Thymus (tissue), 14 donors: ENCODE results near the gene PKD2L2. TPM values are rescaled to one million over a fixed set of nuclear protein-coding genes. Genes with fewer than 3 reads are reported as not detected.
A peak's percentile ranks its signal among the peaks of the same experiment; 100 is the strongest.
"Not testable (repeated sequence)": the region's sequence is repeated elsewhere in the genome, so short reads cannot be mapped to it uniquely, and the experiment has no call there.

Source experiments
- DNase-seq, 9 donors: peaks; one replicate each; pipeline ENCODE4 v3.0.0-alpha.2; 2013; ENCODE audit warnings: low spot score in 9 of 9, low read depth in 6 of 9, missing footprints in 1 of 9
- H3K27ac ChIP-seq, 2 donors: one replicate each; pipeline ENCODE4 v1.5.1; 2013; ENCODE audit warnings: control low read depth in 1 of 2, low read depth in 1 of 2, low read length in 1 of 2, mild to moderate bottlenecking in 1 of 2, moderate library complexity in 1 of 2
- H3K27me3 ChIP-seq, 2 donors: one replicate each; pipeline ENCODE4 v1.5.1; 2013; ENCODE audit warnings: low read length in 1 of 2; ENCODE audit not compliant: control insufficient read depth in 2 of 2, insufficient read depth in 1 of 2
- H3K36me3 ChIP-seq, 2 donors: one replicate each; pipeline ENCODE4 v1.5.1; 2013; ENCODE audit warnings: low read length in 1 of 2, mild to moderate bottlenecking in 1 of 2, moderate library complexity in 1 of 2; ENCODE audit not compliant: control insufficient read depth in 2 of 2, insufficient read depth in 2 of 2
- H3K4me1 ChIP-seq, 2 donors: one replicate each; pipeline ENCODE4 v1.5.1; 2013; ENCODE audit warnings: low read length in 2 of 2; ENCODE audit not compliant: control insufficient read depth in 2 of 2, insufficient read depth in 2 of 2
- H3K4me3 ChIP-seq, 2 donors: one replicate each; pipeline ENCODE4 v1.5.1; 2013; ENCODE audit warnings: low read length in 2 of 2, control low read depth in 1 of 2, mild to moderate bottlenecking in 1 of 2
- H3K9me3 ChIP-seq, 2 donors: one replicate each; pipeline ENCODE4 v1.5.1; 2013; ENCODE audit warnings: low read length in 1 of 2, mild to moderate bottlenecking in 1 of 2; ENCODE audit not compliant: control insufficient read depth in 2 of 2, insufficient read depth in 1 of 2
- WGBS: extraction: QIAGEN DNeasy Blood & Tissue Kit; methylation state at CpG from one replicate; pipeline ENCODE4 v1.1.7; 2013; 5-methylcytosine and 5-hydroxymethylcytosine counted together
- long read RNA-seq, 10 donors: transcript quantifications; one replicate each; lab custom pipeline, GENCODE V29; 2026
- polyA plus RNA-seq: library from polyadenylated mRNA; stranded (reverse); fragments of 200-250 nt; gene quantifications from one replicate; pipeline ENCODE4 v1.2.3, GENCODE V29; 2013
- total RNA-seq: library from RNA; stranded (reverse); fragments of 120-200 nt; gene quantifications from one replicate; pipeline ENCODE4 v1.2.4, GENCODE V29; 2013
- donor health status: healthy.

Gene PKD2L2
- total RNA-seq (not detected), polyA plus RNA-seq (0.07 TPM)
- long read RNA-seq, donor 1 = 0 reads
- long read RNA-seq, donor 2 = 0 reads
- long read RNA-seq, donor 3 = 0 reads
- long read RNA-seq, donor 4 = 0 reads
- long read RNA-seq, donor 5 = 0 reads
- long read RNA-seq, donor 6 = 0 reads
- long read RNA-seq, donor 7, partial matches to known transcripts = 29 of 29 reads
- long read RNA-seq, donor 7, other reads (novel, unspliced or antisense) = 0 of 29 reads
- long read RNA-seq, donor 8 = 0 reads
- long read RNA-seq, donor 9 = 0 reads
- long read RNA-seq, donor 10 = 0 reads

DNA sequence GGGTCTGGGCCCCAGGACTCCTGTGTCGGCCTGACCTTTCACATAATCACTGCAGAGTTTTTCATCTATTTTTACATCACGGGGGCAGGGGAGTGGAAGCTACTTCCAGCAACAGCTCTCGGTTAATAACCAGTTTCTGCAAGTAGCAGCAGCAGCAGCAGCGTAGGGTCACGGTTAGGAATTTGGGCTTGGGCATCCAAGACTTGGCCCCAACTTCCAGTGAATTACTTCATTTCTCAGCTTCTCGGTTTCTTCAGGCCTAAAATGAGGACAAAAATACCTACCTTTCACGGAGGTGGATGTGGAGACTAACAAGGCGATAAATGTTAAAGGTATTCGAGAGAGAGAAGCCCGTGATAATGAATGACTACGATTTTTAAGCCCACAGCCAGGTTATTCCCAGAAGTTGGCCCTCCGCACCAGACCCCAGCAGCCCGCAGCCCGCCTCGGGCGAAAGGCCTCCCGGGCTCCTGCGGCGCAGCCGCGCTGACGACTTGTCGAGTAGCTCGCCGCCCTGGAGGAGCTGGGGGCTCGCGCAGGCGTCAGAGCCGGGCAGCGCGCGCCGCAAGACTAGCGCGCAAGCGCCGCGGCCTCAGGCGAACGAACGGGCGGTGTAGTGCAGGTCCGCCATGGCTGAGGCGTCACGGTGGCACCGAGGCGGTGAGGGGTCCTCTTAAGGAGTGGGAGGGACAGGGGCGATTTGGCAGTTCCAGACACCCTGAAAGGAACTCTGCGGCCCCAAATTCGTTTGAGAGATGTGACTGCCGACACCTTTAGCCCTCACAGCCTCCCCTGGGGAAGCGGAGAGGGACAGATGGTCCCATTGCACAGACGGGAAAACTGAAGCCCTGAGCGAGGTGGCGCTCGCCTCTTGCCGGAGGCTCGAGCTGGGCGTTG is at the start of gene PKD2L2:
Gene PKD2L2 (plus strand): TSS at position 595 of the 897 bp plus-strand sequence. CDS start 35 bp downstream, at position 630.
- peak within 1 kb of the TSS; percentile 42 to 54 for H3K4me3 ChIP-seq
- H3K36me3 ChIP-seq = no peaks in the 10 kb centered on the region
- peaks cover 0 to 2% of the 10 kb centered on the region in 2 donors for H3K27me3 ChIP-seq
- peak within 1 kb of the TSS; percentile 38 to 73 for H3K27ac ChIP-seq
- H3K4me1 ChIP-seq = peaks cover 6 to 12% of the 10 kb centered on the region in 2 donors
- peak; percentile 49 to 87 (median 70) for DNase-seq
- WGBS = 14% methylated on average over 59 of the region's 59 CpGs
- no peaks in the 10 kb centered on the region for H3K9me3 ChIP-seq

DNA sequence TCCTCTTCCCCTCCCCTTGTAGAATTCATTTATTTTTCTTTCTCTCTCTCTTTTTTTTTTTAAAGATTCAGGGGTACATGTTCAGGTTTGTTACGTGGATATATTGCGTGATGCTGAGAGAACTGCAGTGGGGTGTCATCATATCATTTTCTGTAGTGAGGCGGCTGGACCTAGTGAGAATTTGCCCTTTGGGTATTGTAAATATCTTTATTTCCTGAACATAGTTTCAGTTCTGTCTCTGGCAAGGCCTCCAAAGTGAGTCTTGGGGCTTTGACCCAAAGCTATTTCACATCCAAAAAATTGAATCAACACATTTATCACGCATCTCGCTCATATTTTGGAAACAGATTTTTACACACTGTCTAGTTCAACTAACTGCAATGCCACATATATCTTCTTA is 47.0 kb upstream of the PKD2L2 start:
- Histone ChIP-seq H3K4me1 (no peaks in the 10 kb centered on the region), H3K9me3 (no peaks in the 10 kb centered on the region), H3K27ac (no peak overlapping the region), H3K27me3 (no peaks in the 10 kb centered on the region), H3K4me3 (no peak overlapping the region), H3K36me3 (no peaks in the 10 kb centered on the region)
- 97% methylated on average over 5 of the region's 5 CpGs for WGBS
- no peak for DNase-seq

DNA sequence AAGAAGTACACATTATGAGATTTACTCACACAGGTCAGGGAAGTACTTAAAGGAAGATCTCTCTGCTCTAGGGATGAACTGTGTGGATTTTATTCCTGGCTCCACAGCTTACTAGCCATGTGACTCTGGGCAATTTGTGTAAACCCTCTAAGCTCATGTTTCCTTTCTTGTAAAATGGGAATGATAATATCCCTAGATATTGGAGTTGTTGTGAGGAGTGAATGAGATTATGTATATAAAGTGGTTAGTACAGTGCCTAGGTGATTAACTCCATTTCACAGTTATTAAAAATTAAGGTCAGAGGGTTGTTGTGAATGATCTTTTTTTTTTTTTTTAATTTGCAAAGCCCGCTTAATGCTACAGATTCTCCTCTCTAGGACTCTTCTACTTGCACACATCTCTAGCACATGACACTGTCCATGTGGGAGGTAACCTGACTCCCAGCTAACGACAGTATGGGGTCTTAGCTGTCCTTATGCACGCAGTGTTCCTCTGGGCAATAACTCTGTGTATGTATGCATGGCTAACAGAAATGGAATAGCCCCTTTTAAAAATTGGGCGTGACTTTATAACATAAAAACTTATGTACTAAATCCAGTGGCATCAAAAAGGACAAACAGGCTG is 45.5 kb upstream of the PKD2L2 start:
- H3K4me1 ChIP-seq = no peaks in the 10 kb centered on the region
- no peaks in the 10 kb centered on the region for H3K27me3 ChIP-seq
- no peaks in the 10 kb centered on the region for H3K9me3 ChIP-seq
- H3K27ac ChIP-seq = no peak overlapping the region
- no peak for DNase-seq
- WGBS = 98% methylated on average over 4 of the region's 4 CpGs
- no peak overlapping the region for H3K4me3 ChIP-seq
- no peaks in the 10 kb centered on the region for H3K36me3 ChIP-seq

DNA sequence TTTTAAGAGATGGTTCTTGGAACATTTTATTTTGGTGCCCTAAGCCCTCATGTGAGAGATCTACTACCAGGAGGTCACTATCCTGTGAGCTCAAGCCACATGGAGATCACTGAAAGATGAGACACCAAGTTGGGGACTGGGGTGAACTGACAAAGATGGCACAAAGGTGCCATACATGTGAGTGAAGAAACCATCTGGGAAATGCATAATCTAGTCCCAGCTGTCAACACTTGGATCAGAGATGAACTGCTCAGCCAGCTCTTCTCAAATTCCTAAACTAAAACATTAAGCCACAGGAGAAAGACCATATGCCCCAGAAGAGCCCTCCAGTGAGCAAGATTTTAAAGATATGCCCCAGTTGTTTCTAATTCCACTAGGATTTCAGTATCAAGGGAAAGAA is 43.8 kb upstream of the PKD2L2 start:
- Histone ChIP-seq H3K4me1 (no peaks in the 10 kb centered on the region), H3K4me3 (no peak overlapping the region), H3K27ac (no peak overlapping the region), H3K36me3 (no peaks in the 10 kb centered on the region), H3K27me3 (no peaks in the 10 kb centered on the region), H3K9me3 (no peaks in the 10 kb centered on the region)
- DNase-seq = no peak

DNA sequence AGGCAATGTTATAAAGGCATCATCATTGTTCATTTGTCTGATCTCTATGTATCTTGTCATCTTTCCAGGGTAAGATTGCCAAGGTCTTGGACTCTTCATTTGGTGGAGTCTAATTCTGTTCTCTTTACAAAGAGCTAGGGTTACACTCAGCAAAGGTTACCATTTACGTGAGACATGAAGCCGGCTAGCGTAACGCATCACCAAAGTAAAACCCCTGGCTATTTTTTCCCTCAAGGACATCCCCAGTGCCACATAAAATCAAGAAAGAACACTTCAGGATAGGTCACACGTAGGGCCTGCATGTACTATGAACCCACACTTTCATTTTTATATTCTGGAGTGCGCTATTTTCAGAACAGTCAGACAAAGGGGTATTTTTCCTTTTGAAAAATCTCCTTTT is 41.6 kb upstream of the PKD2L2 start:
- H3K36me3 ChIP-seq = no peaks in the 10 kb centered on the region
- WGBS = 97% methylated on average over 6 of the region's 6 CpGs
- no peaks in the 10 kb centered on the region for H3K4me1 ChIP-seq
- no peaks in the 10 kb centered on the region for H3K27me3 ChIP-seq
- DNase-seq = no peak
- no peaks in the 10 kb centered on the region for H3K9me3 ChIP-seq
- H3K4me3 ChIP-seq = no peak overlapping the region
- no peak overlapping the region for H3K27ac ChIP-seq

DNA sequence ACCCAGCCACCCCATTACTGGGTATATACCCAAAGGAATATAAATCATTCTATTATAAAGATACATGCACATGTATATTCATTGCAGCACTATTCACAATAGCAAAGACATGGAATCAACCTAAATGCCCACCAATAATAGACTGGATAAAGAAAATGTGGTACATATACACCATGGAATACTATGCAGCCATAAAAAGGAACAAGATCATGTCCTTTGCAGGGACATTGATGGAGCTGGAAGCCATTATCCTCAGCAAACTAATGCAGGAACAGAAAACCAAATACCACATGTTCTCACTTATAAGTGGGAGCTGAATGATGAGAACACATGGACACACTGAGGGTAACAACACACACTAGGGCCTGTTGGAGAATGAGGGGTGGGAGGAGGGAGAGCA is 36.1 kb upstream of the PKD2L2 start:
- not testable (repeated sequence) for H3K9me3 ChIP-seq, DNase-seq, H3K27me3 ChIP-seq, H3K27ac ChIP-seq, H3K36me3 ChIP-seq, H3K4me1 ChIP-seq, H3K4me3 ChIP-seq

DNA sequence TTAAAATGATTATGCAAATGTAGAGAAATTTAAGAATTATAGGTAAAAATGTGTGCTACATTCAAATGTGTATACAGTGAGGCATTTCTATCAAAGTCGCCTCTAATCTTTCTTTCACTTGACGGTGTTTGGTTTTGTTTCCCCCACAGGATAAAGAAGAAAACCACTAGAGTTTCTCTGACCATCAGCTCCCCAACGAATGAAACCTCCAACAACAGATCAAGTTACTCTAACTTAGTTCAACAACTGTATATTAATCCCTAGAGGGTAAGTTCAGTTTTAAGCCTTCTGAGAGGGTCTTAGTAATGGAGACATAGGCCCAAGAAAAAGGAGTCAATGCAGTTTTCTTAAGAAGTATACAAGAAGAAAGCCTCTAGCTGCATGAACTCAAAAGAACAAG is 33.1 kb upstream of the PKD2L2 start:
- no peaks in the 10 kb centered on the region for H3K36me3 ChIP-seq
- 75% methylated on average over 3 of the region's 3 CpGs for WGBS
- H3K4me1 ChIP-seq = peaks cover 2 to 3% of the 10 kb centered on the region in 2 donors
- no peak overlapping the region for H3K27ac ChIP-seq
- H3K9me3 ChIP-seq = no peaks in the 10 kb centered on the region
- no peak overlapping the region for H3K4me3 ChIP-seq
- H3K27me3 ChIP-seq = no peaks in the 10 kb centered on the region
- DNase-seq = no peak

DNA sequence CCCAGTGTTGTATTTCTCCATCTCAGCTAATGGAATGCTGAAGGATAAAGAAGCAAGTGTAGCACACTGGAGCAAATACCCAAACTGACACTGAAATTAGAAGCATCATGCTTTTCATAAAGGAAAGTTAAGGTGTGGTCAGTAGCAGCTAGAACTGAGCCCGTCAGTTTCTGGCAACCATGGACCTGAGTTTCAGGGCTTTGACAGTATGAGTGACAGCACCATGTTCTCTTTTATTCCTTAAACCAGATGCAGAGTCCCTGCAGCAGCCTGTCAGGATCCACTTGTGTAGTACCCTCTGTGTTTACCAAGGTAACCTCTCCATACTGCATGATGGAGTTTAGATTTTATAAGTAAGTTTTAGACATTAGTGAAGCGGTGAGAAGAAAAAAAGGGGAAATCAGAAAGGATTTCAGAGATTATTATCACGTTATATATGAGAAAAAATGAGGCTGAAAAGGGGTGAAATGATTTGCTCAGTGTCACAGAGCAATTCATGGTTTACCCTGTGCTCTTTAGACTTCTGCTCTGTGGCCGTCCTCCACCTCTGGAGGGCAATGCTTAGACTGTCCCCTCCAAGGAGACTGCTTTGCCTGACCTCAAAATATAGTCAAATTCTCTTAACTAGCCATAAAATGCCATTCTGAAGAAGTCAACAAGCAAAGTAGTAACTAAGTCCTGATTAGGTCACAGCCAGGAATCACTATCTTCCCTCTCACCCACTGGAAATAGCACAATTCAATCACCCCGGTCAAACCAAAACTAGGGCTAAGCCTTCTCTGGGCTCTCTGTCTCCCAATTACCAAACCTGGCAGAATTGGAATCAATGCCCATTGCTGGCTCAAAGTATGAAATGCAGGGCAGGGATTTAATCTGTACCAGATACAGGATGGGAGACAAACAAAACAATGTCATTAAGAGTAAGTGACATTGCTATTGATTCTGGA is 32.1 kb upstream of the PKD2L2 start:
- Histone ChIP-seq H3K27ac (no peak overlapping the region), H3K36me3 (no peaks in the 10 kb centered on the region), H3K9me3 (no peaks in the 10 kb centered on the region), H3K4me1 (peaks cover 2 to 3% of the 10 kb centered on the region in 2 donors), H3K4me3 (no peak overlapping the region), H3K27me3 (no peaks in the 10 kb centered on the region)
- DNase-seq = no peak
- WGBS = 93% methylated on average over 5 of the region's 5 CpGs
